IMR-90 (cell line): ENCODE results near the gene PDE11A. TPM values are rescaled to one million over a fixed set of nuclear protein-coding genes. Genes with fewer than 3 reads are reported as not detected.

Experiments
- ATAC-seq: fragments of 200-7000 bp; cut with Tn5 transposase; 2 replicates; pipeline ENCODE4 v1.9.1; 2020; ENCODE audit warnings: low read depth, mild to moderate bottlenecking, moderate library complexity
- BruUV-seq: library from RNA; stranded (reverse); fragments of 400-500 nt; replicated peaks from 2 replicates; lab custom pipeline; 2021; lab: Mats Ljungman, UMichigan
- CTCF ChIA-PET: fragments of 300-600 bp; formaldehyde crosslinking; extraction: SDS; loops from one replicate; lab custom pipeline; 2021; ENCODE audit warnings: antibody characterized with exemption; lab: Yijun Ruan, JAX
- POLR2A ChIA-PET: fragments of 300-600 bp; sonication (Branson Sonifier 250); formaldehyde crosslinking; loops from one replicate; lab custom pipeline; 2022; ENCODE audit warnings: antibody characterized with exemption; ENCODE audit not compliant: unreplicated experiment; lab: Charles Lee
- DNase-seq: peaks from one replicate; pipeline ENCODE4 v3.0.0; 2013
- H2AFZ ChIP-seq: replicated peaks from 2 replicates; pipeline ENCODE3; 2013; ENCODE audit warnings: low read length, mild to moderate bottlenecking; ENCODE audit not compliant: poor library complexity
- H2AK5ac ChIP-seq: 2 replicates; pipeline ENCODE4 v1.6.1; 2013; ENCODE audit warnings: low read depth, low read length, inconsistent platforms
- H2AK9ac ChIP-seq: replicated peaks from 2 replicates; pipeline ENCODE3; 2013; ENCODE audit warnings: mild to moderate bottlenecking, low read depth, low read length, moderate library complexity; ENCODE audit not compliant: poor library complexity
- H2BK120ac ChIP-seq: 2 replicates; pipeline ENCODE4 v1.6.1; 2013; ENCODE audit warnings: low read depth, low read length, inconsistent platforms
- H2BK15ac ChIP-seq: 3 replicates; pipeline ENCODE4 v1.6.1; 2013; ENCODE audit warnings: low read depth, low read length, inconsistent platforms
- H2BK20ac ChIP-seq: 2 replicates; pipeline ENCODE4 v1.6.1; 2013; ENCODE audit warnings: low read depth, mild to moderate bottlenecking, inconsistent platforms, low read length, moderate library complexity
- H2BK5ac ChIP-seq: 2 replicates; pipeline ENCODE4 v1.6.1; 2013; ENCODE audit warnings: mild to moderate bottlenecking, low read depth, low read length, inconsistent platforms; ENCODE audit not compliant: poor library complexity, severe bottlenecking
- H3K14ac ChIP-seq: replicated peaks from 2 replicates; pipeline ENCODE4 v1.6.1; 2013; ENCODE audit warnings: low read depth, low read length, inconsistent platforms
- H3K18ac ChIP-seq: 2 replicates; pipeline ENCODE4 v1.6.1; 2013; ENCODE audit warnings: low read depth, low read length, control low read depth
- H3K23ac ChIP-seq: 2 replicates; pipeline ENCODE4 v1.6.1; 2013; ENCODE audit warnings: low read depth, low read length, inconsistent platforms
- H3K27ac ChIP-seq: 2 replicates; pipeline ENCODE4 v1.5.1; 2013; ENCODE audit warnings: mild to moderate bottlenecking, control low read depth, low read length; ENCODE audit not compliant: insufficient read depth
- H3K27me3 ChIP-seq: 2 replicates; pipeline ENCODE4 v1.6.1; 2013; ENCODE audit warnings: low read length; ENCODE audit not compliant: control insufficient read depth, insufficient read depth
- H3K36me3 ChIP-seq: 2 replicates; pipeline ENCODE4 v1.6.1; 2013; ENCODE audit warnings: low read length, mixed read lengths; ENCODE audit not compliant: control insufficient read depth, insufficient read depth
- H3K4ac ChIP-seq: 2 replicates; pipeline ENCODE4 v1.6.1; 2013; ENCODE audit warnings: low read depth, low read length, inconsistent platforms
- H3K4me1 ChIP-seq: 2 replicates; pipeline ENCODE4 v1.6.1; 2013; ENCODE audit warnings: low read length, mixed read lengths; ENCODE audit not compliant: control insufficient read depth, insufficient read depth
- H3K4me2 ChIP-seq: 2 replicates; pipeline ENCODE4 v1.6.1; 2013; ENCODE audit warnings: low read depth, mild to moderate bottlenecking, control low read depth, low read length, moderate library complexity
- H3K4me3 ChIP-seq: 2 replicates; pipeline ENCODE4 v1.5.1; 2013; ENCODE audit warnings: low read depth, mild to moderate bottlenecking, control low read depth, low read length, moderate library complexity; ENCODE audit not compliant: insufficient read depth
- H3K56ac ChIP-seq: 2 replicates; pipeline ENCODE4 v1.6.1; 2013; ENCODE audit warnings: low read length, inconsistent platforms; ENCODE audit not compliant: insufficient read depth; ENCODE audit errors: extremely low read depth
- H3K79me1 ChIP-seq, 2 experiments: 2 replicates each; pipeline ENCODE4 v1.6.1; 2013; ENCODE audit warnings: low read length in 2 of 2, inconsistent platforms in 1 of 2, low read depth in 1 of 2
- H3K9ac ChIP-seq: 2 replicates; pipeline ENCODE4 v1.6.1; 2013; ENCODE audit warnings: low read depth, low read length, control low read depth
- H3K9me1 ChIP-seq: 2 replicates; pipeline ENCODE4 v1.6.1; 2013; ENCODE audit warnings: low read length, inconsistent platforms; ENCODE audit not compliant: insufficient read depth
- H3K9me3 ChIP-seq: 2 replicates; pipeline ENCODE4 v1.6.1; 2013; ENCODE audit warnings: low read length; ENCODE audit not compliant: control insufficient read depth, insufficient read depth
- H4K20me1 ChIP-seq: 2 replicates; pipeline ENCODE4 v1.6.1; 2013; ENCODE audit warnings: low read length, inconsistent platforms; ENCODE audit not compliant: insufficient read depth
- H4K5ac ChIP-seq: 2 replicates; pipeline ENCODE4 v1.6.1; 2013; ENCODE audit warnings: mild to moderate bottlenecking, low read depth, low read length, control low read depth
- H4K8ac ChIP-seq, 2 experiments: 2 replicates each; pipeline ENCODE4 v1.6.1; 2013; ENCODE audit warnings: low read depth in 2 of 2, low read length in 2 of 2, control low read depth in 1 of 2, inconsistent platforms in 1 of 2
- H4K91ac ChIP-seq: 2 replicates; pipeline ENCODE4 v1.6.1; 2013; ENCODE audit warnings: low read depth, low read length, inconsistent platforms; ENCODE audit not compliant: insufficient read depth
- CHD1 ChIP-seq: IDR thresholded peaks from 2 replicates; pipeline ENCODE4 v1.6.1; 2012; ENCODE audit warnings: low read depth, low read length, improper control_type of control experiment
- MAZ ChIP-seq: IDR thresholded peaks from 2 replicates; pipeline ENCODE4 v1.6.1; 2012; ENCODE audit warnings: low read depth, mild to moderate bottlenecking, low read length, improper control_type of control experiment, moderate library complexity, borderline replicate concordance
- RAD21 ChIP-seq: IDR thresholded peaks from 2 replicates; pipeline ENCODE4 v1.6.1; 2012; ENCODE audit warnings: low read length, improper control_type of control experiment
- RCOR1 ChIP-seq: IDR thresholded peaks from 2 replicates; pipeline ENCODE4 v1.6.1; 2012; ENCODE audit warnings: mild to moderate bottlenecking, low read length, improper control_type of control experiment; ENCODE audit not compliant: insufficient replicate concordance
- WGBS, 2 experiments: methylation state at CpG; one replicate each; pipeline versions ENCODE4 v1.1.5 to v1.1.7; 2013; ENCODE audit warnings: missing lambda C conversion rate in 2 of 2; ENCODE audit not compliant: insufficient read length in 1 of 2; ENCODE audit errors: extremely low coverage in 2 of 2; 5-methylcytosine and 5-hydroxymethylcytosine counted together
- dilution Hi-C: fragments of 300-500 bp; cut with HindIII; formaldehyde crosslinking; loops from one replicate; pipeline ENCODE4 v1.14.3; 2018; ENCODE audit warnings: low sequenced_read_pairs; ENCODE audit not compliant: unreplicated experiment
- in situ Hi-C: fragments of 300-500 bp; cut with MboI; formaldehyde crosslinking; loops from 3 replicates; pipeline ENCODE4 v1.14.3; 2019; ENCODE audit warnings: low sequenced_read_pairs, inconsistent platforms, mixed read lengths
- intact Hi-C: fragments of 100-400 bp; cut with micrococcal nuclease; formaldehyde crosslinking; loops from 2 replicates; pipeline ENCODE4 v1.10.0; 2022
- polyA plus RNA-seq, 3 experiments: library from polyadenylated mRNA; depleted of rRNA; stranded (reverse); fragments of >200 nt; gene quantifications; 2 replicates each; pipeline ENCODE4 v1.2.3, GENCODE V29; 2012; ENCODE audit warnings: low replicate concordance in 1 of 3
- total RNA-seq: library from RNA; depleted of rRNA; stranded (reverse); fragments of >200 nt; gene quantifications from 2 replicates; pipeline ENCODE4 v1.2.3, GENCODE V29; 2012
- TF ChIP-seq, protein P1 (sequence below): fragments of 150-350 bp; IDR thresholded peaks from 2 replicates; pipeline ENCODE4 v1.6.1; 2016; ENCODE audit warnings: low read depth, mild to moderate bottlenecking, low read length, moderate library complexity, borderline replicate concordance
- TF ChIP-seq, protein P2 (sequence below): fragments of 150-350 bp; IDR thresholded peaks from 2 replicates; pipeline ENCODE4 v1.6.1; 2017; ENCODE audit warnings: mild to moderate bottlenecking, antibody characterized with exemption, low read length, low read depth

The PDE11A gene
- total and polyA plus RNA-seq, 2 of the 4 experiments (the other 2 are of a cell fraction): 0.21 to 0.72 TPM

DNA sequence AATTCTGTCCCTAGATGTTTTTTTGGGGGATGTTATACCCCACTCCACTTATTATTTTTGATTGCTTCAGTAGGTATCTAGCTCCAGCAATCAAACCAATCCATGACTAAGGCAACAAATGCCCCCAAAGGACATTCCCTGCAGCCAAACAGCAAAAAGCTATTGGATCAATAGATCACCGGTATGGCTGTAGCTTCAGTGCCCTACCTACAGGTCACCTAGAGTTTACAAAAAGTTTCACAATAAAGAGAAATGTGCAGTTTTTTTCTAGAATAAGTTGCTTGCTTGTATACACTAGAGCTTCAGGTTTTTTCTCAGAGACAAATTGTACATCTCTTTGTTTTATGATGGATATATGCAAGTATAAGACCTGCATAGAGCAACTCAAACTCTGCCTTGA is 27.7 kb downstream of the PDE11A start:
- no peaks in the 10 kb centered on the region for H4K20me1 ChIP-seq
- ChIA-PET CTCF (no interaction called here), POLR2A (no interaction called here)
- H3K27ac ChIP-seq: no peak overlapping the region
- H2BK5ac ChIP-seq: no peak overlapping the region
- intact Hi-C loops: no loop called here
- no peak overlapping the region for H4K91ac ChIP-seq
- H3K79me1 ChIP-seq: no peaks in the 10 kb centered on the region
- H3K14ac ChIP-seq: no peak overlapping the region
- in situ Hi-C loops: no loop called here
- no peak overlapping the region for H3K18ac ChIP-seq
- H3K4me2 ChIP-seq: no peak overlapping the region
- no peaks in the 10 kb centered on the region for H3K9me3 ChIP-seq
- H3K56ac ChIP-seq: no peak overlapping the region
- H3K4ac ChIP-seq: no peak overlapping the region
- BruUV-seq: no TSS peak
- TF ChIP-seq CHD1 (no peak), MAZ (no peak), RAD21 (no peak), RCOR1 (no peak)
- TF ChIP-seq, protein P1, sequence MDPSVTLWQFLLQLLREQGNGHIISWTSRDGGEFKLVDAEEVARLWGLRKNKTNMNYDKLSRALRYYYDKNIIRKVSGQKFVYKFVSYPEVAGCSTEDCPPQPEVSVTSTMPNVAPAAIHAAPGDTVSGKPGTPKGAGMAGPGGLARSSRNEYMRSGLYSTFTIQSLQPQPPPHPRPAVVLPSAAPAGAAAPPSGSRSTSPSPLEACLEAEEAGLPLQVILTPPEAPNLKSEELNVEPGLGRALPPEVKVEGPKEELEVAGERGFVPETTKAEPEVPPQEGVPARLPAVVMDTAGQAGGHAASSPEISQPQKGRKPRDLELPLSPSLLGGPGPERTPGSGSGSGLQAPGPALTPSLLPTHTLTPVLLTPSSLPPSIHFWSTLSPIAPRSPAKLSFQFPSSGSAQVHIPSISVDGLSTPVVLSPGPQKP: no peak
- TF ChIP-seq, protein P2, sequence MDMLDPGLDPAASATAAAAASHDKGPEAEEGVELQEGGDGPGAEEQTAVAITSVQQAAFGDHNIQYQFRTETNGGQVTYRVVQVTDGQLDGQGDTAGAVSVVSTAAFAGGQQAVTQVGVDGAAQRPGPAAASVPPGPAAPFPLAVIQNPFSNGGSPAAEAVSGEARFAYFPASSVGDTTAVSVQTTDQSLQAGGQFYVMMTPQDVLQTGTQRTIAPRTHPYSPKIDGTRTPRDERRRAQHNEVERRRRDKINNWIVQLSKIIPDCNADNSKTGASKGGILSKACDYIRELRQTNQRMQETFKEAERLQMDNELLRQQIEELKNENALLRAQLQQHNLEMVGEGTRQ: no peak
- no peak overlapping the region for H4K8ac ChIP-seq
- no peaks in the 10 kb centered on the region for H3K36me3 ChIP-seq
- no peak for ATAC-seq
- H2BK120ac ChIP-seq: no peak overlapping the region
- dilution Hi-C loops: no loop called here
- no peak overlapping the region for H2AK5ac ChIP-seq
- no peak overlapping the region for H3K4me3 ChIP-seq
- no peak overlapping the region for H2AFZ ChIP-seq
- no peak overlapping the region for H2BK15ac ChIP-seq
- WGBS, 2 experiments: no CpG with 5 or more reads among the region's 1 CpG
- no peak overlapping the region for H4K5ac ChIP-seq
- DNase-seq: no peak
- no peak overlapping the region for H3K9ac ChIP-seq
- no peak overlapping the region for H3K23ac ChIP-seq
- no peaks in the 10 kb centered on the region for H3K27me3 ChIP-seq
- no peaks in the 10 kb centered on the region for H3K9me1 ChIP-seq
- no peak overlapping the region for H2BK20ac ChIP-seq
- H2AK9ac ChIP-seq: no peak overlapping the region
- H3K4me1 ChIP-seq: no peaks in the 10 kb centered on the region
